GM12878 (cell line): Measurements from ENCODE around the gene GNAO1. TPM values are rescaled to one million over a fixed set of nuclear protein-coding genes. Genes with fewer than 3 reads are reported as not detected.

Source experiments
- ATAC-seq: fragments of 200-7000 bp; cut with Tn5 transposase; 3 replicates; pipeline ENCODE4 v1.9.1; 2020; ENCODE audit warnings: mild to moderate bottlenecking, moderate library complexity
- BruUV-seq: library from RNA; stranded (reverse); fragments of 400-500 nt; replicated peaks from 2 replicates; lab custom pipeline; 2021; lab: Mats Ljungman, UMichigan
- CTCF ChIA-PET: fragments of 300-600 bp; sonication (Branson Sonifier 250); formaldehyde crosslinking; extraction: SDS; loops from one replicate; lab custom pipeline; 2021; ENCODE audit warnings: inconsistent platforms; lab: Yijun Ruan, JAX
- POLR2A ChIA-PET: fragments of 350-600 bp; formaldehyde crosslinking; extraction: SDS; loops from one replicate; lab custom pipeline; 2021; ENCODE audit warnings: inconsistent platforms; lab: Charles Lee
- RAD21 ChIA-PET: fragments of 300-600 bp; sonication (Branson Sonifier 250); formaldehyde crosslinking; loops from one replicate; lab custom pipeline; 2023; ENCODE audit warnings: antibody characterized with exemption; ENCODE audit not compliant: unreplicated experiment; lab: Charles Lee
- SMC1A ChIA-PET: fragments of 300-600 bp; sonication (Branson Sonifier 250); formaldehyde crosslinking; loops from one replicate; lab custom pipeline; 2023; ENCODE audit not compliant: unreplicated experiment, uncharacterized antibody; lab: Charles Lee
- DNase-seq: peaks from one replicate; pipeline ENCODE4 v3.0.0-alpha.2; 2011; ENCODE audit warnings: low read depth, low spot score
- FAIRE-seq: peaks from 3 replicates; lab custom pipeline; 2011; peaks lifted over from hg19 to GRCh38; lab: Jason Lieb, UNC
- H2AFZ ChIP-seq: 2 replicates; pipeline ENCODE4 v1.6.0; 2011; ENCODE audit warnings: low read depth, low read length, control low read depth; ENCODE audit not compliant: control insufficient read depth
- H3K27ac ChIP-seq: 2 replicates; pipeline ENCODE4 v1.5.1; 2011; ENCODE audit warnings: control low read depth; ENCODE audit not compliant: control insufficient read depth, insufficient read depth
- H3K27me3 ChIP-seq, 2 experiments: replicated peaks in 1 of 2; 2 replicates each; pipeline versions ENCODE4 v1.6.0 to v1.6.1; 2011; ENCODE audit warnings: low read length in 1 of 2; ENCODE audit not compliant: control insufficient read depth in 2 of 2, insufficient read depth in 2 of 2
- H3K36me3 ChIP-seq, 2 experiments: 2 replicates each; pipeline ENCODE4 v1.5.1; 2011; ENCODE audit warnings: low read length in 1 of 2; ENCODE audit not compliant: control insufficient read depth in 2 of 2, insufficient read depth in 2 of 2
- H3K4me1 ChIP-seq: 2 replicates; pipeline ENCODE4 v1.6.1; 2011; ENCODE audit warnings: mild to moderate bottlenecking, low read length, moderate library complexity, mixed read lengths; ENCODE audit not compliant: control insufficient read depth, insufficient read depth
- H3K4me2 ChIP-seq: 2 replicates; pipeline ENCODE4 v1.6.0; 2011; ENCODE audit warnings: control low read depth; ENCODE audit not compliant: control insufficient read depth, insufficient read depth
- H3K4me3 ChIP-seq: fragments of 200-600 bp; sonication (generic); 2 replicates; pipeline ENCODE4 v1.5.1; 2016
- H3K79me2 ChIP-seq: 2 replicates; pipeline ENCODE4 v1.6.0; 2011; ENCODE audit warnings: low read length; ENCODE audit not compliant: control insufficient read depth, insufficient read depth
- H3K9ac ChIP-seq: 2 replicates; pipeline ENCODE4 v1.8.0; 2011; ENCODE audit warnings: low read length, control low read depth, mixed read lengths; ENCODE audit not compliant: control insufficient read depth, insufficient read depth
- H3K9me3 ChIP-seq: replicated peaks from 3 replicates; pipeline ENCODE4 v1.5.1; 2011; ENCODE audit warnings: mild to moderate bottlenecking, low read length; ENCODE audit not compliant: control insufficient read depth, insufficient read depth
- H4K20me1 ChIP-seq: 2 replicates; pipeline ENCODE4 v1.6.0; 2011; ENCODE audit not compliant: control insufficient read depth, insufficient read depth
- FOXM1 ChIP-seq: IDR thresholded peaks from 2 replicates; pipeline ENCODE4 v1.6.1; 2012; ENCODE audit warnings: low read depth, mild to moderate bottlenecking, inconsistent platforms, low read length, moderate library complexity
- JUND ChIP-seq: IDR thresholded peaks from 2 replicates; pipeline ENCODE4 v1.6.1; 2012; ENCODE audit warnings: low read depth, mild to moderate bottlenecking, low read length, improper control_type of control experiment, moderate library complexity
- MEF2B ChIP-seq: fragments of 450-650 bp; IDR thresholded peaks from 2 replicates; pipeline ENCODE4 v1.6.1; 2018; ENCODE audit warnings: mild to moderate bottlenecking, moderate library complexity; ENCODE audit not compliant: partially characterized antibody, poor library complexity, severe bottlenecking
- NKRF ChIP-seq: fragments of 450-650 bp; conservative IDR thresholded peaks from 2 replicates; pipeline ENCODE4 v1.6.1; 2017; ENCODE audit warnings: mild to moderate bottlenecking, moderate library complexity
- NR2C1 ChIP-seq: fragments of 450-650 bp; IDR thresholded peaks from 2 replicates; pipeline ENCODE4 v1.6.1; 2017; ENCODE audit warnings: antibody characterized with exemption, mild to moderate bottlenecking, moderate library complexity
- POLR2AphosphoS2 ChIP-seq: IDR thresholded peaks from 2 replicates; pipeline ENCODE4 v1.6.1; 2011; ENCODE audit warnings: low read depth, mild to moderate bottlenecking, low read length, improper control_type of control experiment, moderate library complexity
- REST ChIP-seq: IDR thresholded peaks from 2 replicates; pipeline ENCODE4 v1.6.1; 2012; ENCODE audit warnings: mild to moderate bottlenecking, low read depth, low read length
- SMAD1 ChIP-seq: fragments of 450-650 bp; IDR thresholded peaks from 2 replicates; pipeline ENCODE4 v1.6.1; 2018; ENCODE audit warnings: mild to moderate bottlenecking, low read depth; ENCODE audit not compliant: partially characterized antibody
- SMAD5 ChIP-seq: IDR thresholded peaks from 2 replicates; pipeline ENCODE4 v1.6.1; 2016; ENCODE audit warnings: antibody characterized with exemption, low read depth
- USF1 ChIP-seq: IDR thresholded peaks from 2 replicates; pipeline ENCODE4 v1.6.1; 2011; ENCODE audit warnings: borderline replicate concordance, low read depth, mild to moderate bottlenecking, moderate library complexity, mixed read lengths, low read length; ENCODE audit not compliant: insufficient read depth; ENCODE audit errors: extremely low read length
- ZBTB40 ChIP-seq: fragments of 450-650 bp; IDR thresholded peaks from 2 replicates; pipeline ENCODE4 v1.6.1; 2016; ENCODE audit warnings: mild to moderate bottlenecking, moderate library complexity, borderline replicate concordance
- WGBS: methylation state at CpG from one replicate; pipeline ENCODE4 v1.1.6; 2016; ENCODE audit warnings: low lambda C conversion rate; ENCODE audit not compliant: insufficient replicate concordance, insufficient coverage; ENCODE audit errors: missing lambda C conversion rate; 5-methylcytosine and 5-hydroxymethylcytosine counted together
- in situ Hi-C: fragments of 300-500 bp; cut with MboI; formaldehyde crosslinking; loops from 9 replicates; pipeline ENCODE4 v1.14.3; 2018; ENCODE audit warnings: mixed read lengths
- intact Hi-C: fragments of 100-400 bp; cut with micrococcal nuclease; formaldehyde crosslinking; loops from one replicate; pipeline ENCODE4 v1.14.2; 2022; ENCODE audit not compliant: unreplicated experiment
- polyA plus RNA-seq, 11 experiments: library from polyadenylated mRNA; depleted of rRNA in 4 of 11; unstranded in 6 of 11; stranded (reverse) in 5 of 11; fragments of >200 nt; fragmentation: Nextera tagmentation in 4 of 11; fragmentation: Illumina TruSeq in 1 of 11; extraction: Ambion mirVana in 4 of 11; extraction: Trizol in 1 of 11; gene quantifications; 1 replicate in 1 of 11; 2 replicates in 10 of 11; pipeline versions ENCODE4 v1.2.1 to v1.2.3, GENCODE V29; 2011 to 2016; ENCODE audit warnings: inconsistent platforms in 2 of 11, missing spikeins in 2 of 11, low read depth in 1 of 11
- total RNA-seq, 4 experiments: library from RNA; depleted of rRNA in 3 of 4; stranded (reverse); fragments of >200 nt in 3 of 4; fragmentation: Illumina TruSeq in 1 of 4; extraction: Trizol in 1 of 4; gene quantifications; 2 replicates each; pipeline versions ENCODE4 v1.2.1 to v1.2.3, GENCODE V29; 2013 to 2021

Gene GNAO1
- total and polyA plus RNA-seq, 10 of the 15 experiments (the other 5 are each of a cell fraction or from before 2014, with no cell fraction given), result 0.05 to 0.28 (median 0.14) TPM; not detected in 6

- no peak overlapping the region for H2AFZ ChIP-seq
- H3K79me2 ChIP-seq, result no peaks in the 10 kb centered on the region
- RAD21 ChIA-PET, result no interaction called here
- no peak for DNase-seq
- SMC1A ChIA-PET, result no interaction called here
- H3K4me3 ChIP-seq, result no peak overlapping the region
- no peaks in the 10 kb centered on the region for H3K36me3 ChIP-seq
- H3K9me3 ChIP-seq, result no peaks in the 10 kb centered on the region
- in situ Hi-C loops (no loop called here), intact Hi-C loops (no loop called here)
- no peaks in the 10 kb centered on the region; the same call in 1 of the 2 replicates for H4K20me1 ChIP-seq
- BruUV-seq, result no TSS peak
- ATAC-seq, result peak; percentile 18; the same call in 1 of the 3 replicates
- TF ChIP-seq REST (no peak), ZBTB40 (no peak), SMAD1 (no peak), FOXM1 (no peak), POLR2AphosphoS2 (no peak), NKRF (no peak), JUND (no peak), SMAD5 (no peak), MEF2B (no peak), USF1 (no peak), NR2C1 (no peak)
- no peaks in the 10 kb centered on the region for H3K4me1 ChIP-seq
- no peaks in the 10 kb centered on the region for H3K27me3 ChIP-seq
- no peak overlapping the region for H3K9ac ChIP-seq
- no peak overlapping the region for H3K27ac ChIP-seq
- POLR2A ChIA-PET, result no interaction called here
- CTCF ChIA-PET, result no interaction called here
- H3K4me2 ChIP-seq, result no peak overlapping the region
- WGBS, result 18% methylated on average over 2 of the region's 2 CpGs
- no peak for FAIRE-seq
Observed at GRCh38 chr16:56349086-56349415, 157.8 kb downstream of the GNAO1 start.
